Non-pigmented ciliary epithelial cell (primary cell): ENCODE measurements around the gene BCL11B.

Experiments used
- DNase-seq: peaks from one replicate; pipeline ENCODE4 v3.0.0-alpha.2; 2010; ENCODE audit warnings: low read depth

The BCL11B gene

DNA sequence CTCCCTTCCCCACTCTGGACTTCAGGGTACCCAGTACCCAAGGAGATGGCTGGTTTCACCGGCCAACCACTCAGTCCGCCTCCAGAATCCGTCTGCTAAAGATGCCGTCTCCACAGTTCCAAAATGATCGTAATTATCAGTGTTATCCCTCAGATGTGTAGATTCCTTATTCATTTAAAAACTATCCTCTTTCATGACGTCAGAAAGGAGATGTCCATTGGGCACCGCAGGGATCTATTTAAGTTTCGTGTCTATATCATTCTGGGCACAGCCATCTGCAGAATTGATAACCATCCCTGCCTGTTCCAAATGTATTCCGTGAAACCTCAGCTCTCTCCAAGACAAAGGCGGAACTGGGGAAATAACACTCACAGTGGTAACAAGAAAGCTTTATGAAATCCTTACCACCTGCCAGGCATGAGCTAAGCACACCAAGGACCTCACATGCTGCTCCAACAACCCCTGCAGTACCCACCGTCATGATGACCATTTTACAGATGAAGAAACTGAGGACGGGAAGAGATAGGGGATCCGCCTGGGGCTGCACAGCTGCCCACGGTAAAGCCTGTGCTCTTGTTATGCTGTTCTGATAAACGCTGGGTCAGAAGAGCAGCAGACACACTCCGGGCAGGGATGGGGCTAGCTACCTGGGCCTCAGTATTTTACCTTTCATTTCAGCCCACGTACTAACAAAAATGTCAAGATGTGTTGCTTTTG, 90.0 kb downstream of the BCL11B start:
- no peak for DNase-seq

DNA sequence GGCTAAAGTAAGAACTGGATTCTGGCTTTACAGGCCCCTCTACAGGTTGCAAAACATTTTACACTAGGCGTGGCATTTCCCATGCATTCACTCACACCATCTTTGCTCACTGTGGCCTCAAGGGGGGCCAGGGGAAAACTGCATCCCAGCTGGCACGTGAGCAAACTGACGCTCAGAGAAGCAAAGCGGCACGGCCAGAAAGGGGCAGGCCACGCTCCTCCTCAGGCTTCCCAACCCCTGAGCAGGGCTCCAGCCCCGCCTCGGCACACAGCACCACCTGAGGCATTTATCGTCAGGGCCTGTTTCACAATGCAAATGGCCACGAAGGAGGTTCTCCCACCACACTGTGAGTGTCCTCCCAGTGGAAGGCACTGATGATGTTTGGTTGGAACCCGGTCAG, 90.8 kb downstream of the BCL11B start:
- no peak for DNase-seq

DNA sequence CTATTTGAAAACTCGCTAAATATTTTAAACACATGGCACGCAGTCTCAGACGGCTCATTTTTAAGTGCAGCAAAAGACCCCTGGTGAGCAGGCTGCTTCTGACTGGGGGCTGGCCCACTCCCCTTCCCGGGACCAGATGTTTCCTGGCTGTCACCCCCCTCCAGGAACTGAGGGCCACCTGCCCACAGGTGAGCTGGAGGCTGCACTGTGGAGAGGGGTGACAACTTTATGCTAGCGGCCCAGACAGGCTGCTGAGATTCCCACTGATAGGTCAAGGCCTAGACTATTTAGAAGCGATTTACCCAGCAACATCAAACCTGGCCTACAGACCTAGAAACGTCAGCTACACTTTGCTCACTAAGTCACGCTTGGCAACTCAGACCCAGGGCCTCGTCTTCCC, 92.1 kb downstream of the BCL11B start:
- no peak for DNase-seq

DNA sequence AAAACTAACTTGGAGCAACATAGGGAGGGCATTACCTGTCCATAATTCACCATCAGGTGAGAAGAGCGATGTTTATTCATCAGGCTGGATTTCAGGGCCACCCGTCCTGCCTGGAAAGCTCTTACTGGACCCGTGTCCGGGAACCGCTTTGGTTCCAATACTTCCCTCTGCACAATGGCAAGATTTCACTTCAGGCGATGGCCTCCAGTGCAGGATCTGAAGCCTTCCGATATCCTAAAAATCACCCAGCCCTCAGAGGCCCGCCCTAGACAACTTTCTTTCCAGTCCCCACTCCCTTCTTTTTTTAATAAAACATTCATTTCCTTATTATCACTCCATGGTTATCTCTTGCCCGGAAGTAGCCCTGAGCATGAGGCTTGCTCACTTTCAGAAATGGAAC, 92.5 kb downstream of the BCL11B start:
- DNase-seq: no peak

DNA sequence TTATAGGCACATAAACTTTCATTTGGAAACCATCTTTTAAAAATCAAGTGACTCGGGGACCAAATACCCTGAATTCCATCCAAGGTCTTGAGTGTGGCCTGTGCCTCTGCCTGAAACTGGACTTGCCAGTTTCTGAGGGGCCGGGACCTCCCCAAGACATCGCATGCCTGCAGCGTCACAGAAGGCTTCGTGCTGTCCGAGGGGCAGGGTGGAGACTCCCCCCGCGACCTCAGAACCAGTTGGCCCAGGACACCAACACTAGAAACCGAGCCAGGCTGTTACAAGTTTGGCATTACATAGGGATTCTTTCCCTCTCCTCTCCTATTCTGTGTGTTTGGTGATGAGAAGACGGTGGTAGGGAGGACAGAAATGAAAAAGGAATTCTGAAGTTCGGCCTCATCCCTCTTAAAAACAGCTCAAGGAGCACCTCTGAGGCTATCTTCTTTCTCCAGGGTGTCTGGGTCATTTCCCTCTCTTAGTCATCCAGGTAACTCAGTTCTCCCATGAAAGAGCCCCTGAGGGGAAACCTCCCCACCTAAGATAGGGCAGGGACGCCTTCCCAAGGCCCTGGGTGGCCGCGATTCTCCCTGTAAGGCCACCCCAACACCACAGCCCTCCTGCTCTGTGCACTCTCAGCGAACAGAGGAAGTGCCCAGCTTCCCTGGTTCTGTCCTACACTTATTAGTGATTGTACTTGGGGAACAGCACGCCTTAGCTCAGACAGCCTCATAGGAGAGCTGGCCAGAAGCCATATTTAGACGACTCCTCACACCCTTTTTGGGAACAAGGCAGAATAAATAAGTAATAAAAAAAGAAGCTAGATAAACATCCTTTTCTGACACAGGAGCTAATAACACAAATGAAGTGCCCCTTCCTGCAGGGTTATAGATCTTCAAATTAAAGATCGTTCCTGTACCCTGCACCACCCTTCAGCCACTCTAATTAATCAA, 93.8 kb downstream of the BCL11B start:
- DNase-seq: no peak

DNA sequence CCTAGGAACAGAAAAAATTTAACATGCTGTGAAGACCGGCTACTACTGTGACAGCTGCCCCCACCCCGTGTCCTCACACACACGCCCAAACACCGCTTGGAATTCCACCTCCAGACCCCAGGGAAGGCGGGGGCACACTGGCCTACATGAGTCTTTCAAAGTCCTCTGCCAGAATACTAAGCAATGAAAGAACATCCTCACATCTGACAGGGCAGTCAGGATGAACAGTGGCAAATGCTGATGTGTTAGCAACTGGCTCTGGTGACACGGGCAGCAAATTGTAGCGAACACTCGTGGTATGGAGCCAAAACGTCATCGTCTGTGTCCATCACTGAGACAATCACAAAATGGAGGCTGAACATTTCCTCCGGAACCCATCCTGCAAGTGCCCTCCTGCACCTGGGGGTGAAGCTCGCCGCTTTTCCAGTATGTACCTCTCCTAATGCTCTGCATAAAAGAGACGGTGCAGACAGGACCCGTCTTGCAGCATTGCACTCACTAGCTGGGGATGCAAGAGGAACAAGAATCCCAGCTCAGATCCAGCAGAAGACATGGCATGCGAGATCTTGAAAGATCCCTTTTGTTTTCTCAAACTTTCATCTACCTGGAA, 94.8 kb downstream of the BCL11B start:
- no peak for DNase-seq

DNA sequence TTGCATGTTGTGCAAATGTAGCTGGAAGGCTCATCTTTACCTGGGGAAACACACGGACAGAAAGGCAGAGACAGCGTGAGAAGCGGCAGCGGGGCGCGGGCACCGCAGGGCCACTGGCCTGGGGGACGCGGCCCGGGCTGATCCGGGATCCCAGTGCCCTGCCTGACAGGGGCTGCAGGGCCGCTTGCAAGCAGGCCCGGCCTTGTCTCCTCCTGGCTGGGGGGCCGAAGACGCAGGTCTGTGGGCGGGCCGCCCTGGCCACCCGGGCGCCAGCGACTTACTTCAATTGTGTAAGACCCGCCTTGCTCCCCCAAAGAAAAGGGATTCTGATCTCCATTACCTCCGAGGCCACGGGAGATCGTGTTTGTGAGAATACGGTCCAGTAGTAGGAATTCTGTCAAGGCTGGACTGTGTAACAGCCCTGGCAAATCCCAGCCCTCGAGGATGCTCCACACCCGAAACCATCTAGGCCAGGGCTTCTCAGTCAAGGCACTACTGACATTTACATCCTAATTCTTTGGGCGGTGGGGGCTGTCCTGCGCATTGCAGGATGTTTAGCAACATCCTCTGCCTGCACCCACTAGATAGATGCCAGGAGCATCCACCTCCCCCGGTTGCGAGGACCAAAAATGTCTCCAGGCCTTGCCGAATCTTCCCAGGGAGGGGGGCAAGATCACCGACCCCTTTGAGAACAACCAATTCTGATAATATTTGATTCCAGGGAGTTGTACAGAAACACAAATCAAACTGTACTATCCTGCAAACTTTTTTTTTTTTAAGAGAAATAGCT, 95.6 kb downstream of the BCL11B start:
- no peak for DNase-seq

DNA sequence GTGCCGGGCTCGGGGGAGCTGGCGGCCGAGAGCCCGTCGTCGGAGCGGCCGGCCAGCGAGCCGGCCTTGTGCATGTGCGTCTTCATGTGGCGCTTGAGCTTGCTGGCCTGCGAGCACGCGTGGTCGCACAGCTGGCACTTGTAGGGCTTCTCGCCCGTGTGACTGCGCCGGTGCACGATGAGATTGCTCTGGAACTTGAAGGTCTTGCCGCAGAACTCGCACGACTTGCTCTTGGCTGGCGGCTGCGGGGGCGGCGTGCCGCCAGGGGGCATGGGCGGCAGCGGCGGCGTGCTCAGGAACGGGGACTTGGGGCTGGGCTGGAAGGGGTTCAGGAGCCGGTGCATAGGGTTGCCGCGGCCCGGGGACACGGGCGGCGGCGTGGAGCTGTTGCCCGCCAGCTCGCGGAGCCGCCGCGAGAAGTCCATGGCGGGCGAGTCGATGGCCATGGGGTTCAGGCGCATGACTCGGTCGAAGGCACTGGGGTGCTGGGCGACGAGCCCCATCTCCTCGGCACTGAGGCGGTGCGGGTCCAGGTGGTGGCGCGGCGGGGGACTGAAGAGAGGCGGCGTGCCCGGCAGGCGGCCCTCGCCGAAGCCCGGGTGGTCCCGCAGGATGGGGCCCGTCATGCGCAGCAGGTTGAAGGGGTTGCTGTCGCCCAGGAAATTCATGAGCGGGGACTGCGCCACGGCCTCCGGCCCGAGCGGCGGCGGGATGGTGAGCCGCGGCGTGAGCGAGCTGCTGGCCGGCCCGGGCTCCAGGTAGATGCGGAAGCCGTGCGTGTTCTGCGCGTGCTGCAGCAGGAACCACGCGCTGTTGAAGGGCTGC, 96.5 kb downstream of the BCL11B start:
- no peak for DNase-seq

DNA sequence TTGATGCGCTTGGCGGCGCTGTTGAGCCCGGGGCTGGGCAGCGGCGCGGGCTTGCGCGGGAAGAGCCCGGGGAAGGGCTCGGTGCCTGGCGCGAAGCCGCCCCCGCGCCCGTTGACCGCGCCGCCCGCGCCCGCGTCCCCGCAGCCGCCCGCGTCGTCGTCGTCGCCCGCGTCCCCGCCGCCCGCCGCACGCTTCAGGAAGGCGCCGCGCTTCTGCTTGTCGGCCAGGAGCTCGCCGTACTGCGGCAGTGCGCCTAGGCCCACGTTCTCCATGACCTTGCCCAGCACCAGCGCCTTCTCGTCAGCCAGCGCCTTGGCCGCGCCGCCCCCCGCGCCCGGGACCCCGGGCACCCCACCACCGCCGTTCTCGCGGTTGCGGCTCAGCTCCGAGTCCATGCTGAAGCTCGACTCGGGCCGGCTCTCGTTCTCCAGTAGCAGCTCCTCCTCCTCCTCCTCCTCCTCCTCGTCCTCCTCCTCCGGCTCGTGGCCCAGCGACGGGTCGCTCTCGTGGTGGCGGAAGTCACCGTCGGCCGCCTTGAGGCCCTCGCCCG, 97.2 kb downstream of the BCL11B start:
- no peak for DNase-seq

DNA sequence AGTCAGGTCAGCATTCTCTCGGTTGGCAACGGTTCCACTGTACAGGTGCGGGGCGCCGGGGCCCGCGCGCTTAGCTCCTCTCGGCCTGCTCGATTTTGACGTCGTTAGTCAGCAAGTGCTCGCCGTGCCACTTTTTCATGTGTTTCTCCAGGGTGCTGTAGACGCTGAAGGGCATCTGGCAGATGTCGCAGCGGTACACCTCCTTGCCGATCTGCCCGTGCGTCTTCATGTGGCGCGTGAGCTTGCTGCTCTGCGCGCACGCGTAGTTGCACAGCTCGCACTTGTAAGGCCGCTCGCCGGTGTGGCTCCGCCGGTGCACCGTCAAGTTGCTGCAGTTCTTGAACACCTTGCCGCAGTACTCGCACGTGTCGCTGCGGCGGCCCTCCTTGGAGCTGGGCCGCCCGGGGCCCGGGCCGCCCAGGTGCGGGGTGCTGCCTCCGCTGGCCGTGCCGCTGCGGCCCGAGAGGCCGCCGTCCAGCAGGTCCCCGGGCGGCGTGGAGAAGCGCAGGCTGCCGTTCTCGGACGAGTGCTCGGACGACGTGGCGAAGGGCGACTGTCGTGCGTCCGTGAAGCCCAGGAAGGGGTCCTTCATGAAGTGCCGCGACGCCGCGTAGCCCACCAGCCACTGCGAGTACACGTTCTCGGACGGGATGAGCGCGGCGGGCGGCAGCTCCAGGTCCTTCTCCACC, 97.8 kb downstream of the BCL11B start:
- DNase-seq: no peak

DNA sequence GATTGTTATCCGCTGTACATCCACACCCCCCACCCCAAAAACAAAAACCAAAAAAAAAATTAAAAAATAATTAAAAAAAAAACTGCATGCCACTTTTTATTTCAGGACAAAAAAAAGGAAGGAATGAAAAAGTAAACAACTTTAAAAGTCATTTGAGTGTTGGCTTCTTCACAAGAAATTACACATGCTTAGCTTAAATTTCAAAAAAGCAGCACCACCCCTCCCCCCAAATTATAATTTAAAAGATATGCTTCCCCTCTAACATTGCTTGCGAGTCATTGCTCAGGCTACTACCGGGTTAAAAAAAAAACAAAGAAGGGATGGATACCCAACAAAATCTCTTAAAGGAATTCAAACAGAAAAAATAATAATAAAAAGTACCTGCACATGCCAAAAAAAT, 98.5 kb downstream of the BCL11B start:
- DNase-seq: no peak

DNA sequence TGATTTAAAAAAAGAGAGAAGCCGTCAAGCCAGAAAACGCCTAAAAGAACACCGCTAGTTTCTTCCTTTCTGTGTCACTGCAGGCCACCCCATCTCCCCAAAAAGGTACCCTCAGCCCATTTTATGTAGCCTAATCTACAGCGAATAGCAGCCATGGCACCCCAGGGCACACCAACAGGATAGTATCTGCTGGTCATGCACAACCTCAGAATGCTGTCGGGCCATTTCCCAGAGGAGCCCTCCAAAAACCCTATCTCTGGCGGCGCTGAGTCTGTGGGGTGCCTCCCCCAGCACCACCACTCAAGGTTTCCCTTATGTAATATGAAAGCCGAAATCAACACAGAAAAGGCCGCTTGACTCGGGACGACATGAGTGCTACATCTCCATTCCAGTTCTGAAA, 98.9 kb downstream of the BCL11B start:
- no peak for DNase-seq

DNA sequence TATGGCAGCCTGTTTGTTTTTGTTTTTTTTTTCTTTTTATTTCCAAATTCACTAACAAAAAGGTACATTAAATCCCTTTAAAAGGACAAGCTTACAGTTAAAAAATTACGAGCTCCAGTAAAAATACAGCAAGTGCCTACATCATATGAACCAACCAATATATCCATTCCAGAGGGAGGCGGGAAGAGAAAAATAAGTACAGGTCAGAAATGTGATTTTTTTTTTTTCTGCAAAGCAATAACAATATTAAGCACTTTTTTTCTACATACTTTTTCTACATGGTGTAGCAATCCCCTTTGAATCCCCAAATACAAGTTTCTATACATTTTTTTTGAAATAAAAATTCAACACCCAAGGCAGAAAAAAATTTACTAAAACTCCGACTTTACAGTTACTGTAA, 100.6 kb downstream of the BCL11B start:
- DNase-seq: no peak

DNA sequence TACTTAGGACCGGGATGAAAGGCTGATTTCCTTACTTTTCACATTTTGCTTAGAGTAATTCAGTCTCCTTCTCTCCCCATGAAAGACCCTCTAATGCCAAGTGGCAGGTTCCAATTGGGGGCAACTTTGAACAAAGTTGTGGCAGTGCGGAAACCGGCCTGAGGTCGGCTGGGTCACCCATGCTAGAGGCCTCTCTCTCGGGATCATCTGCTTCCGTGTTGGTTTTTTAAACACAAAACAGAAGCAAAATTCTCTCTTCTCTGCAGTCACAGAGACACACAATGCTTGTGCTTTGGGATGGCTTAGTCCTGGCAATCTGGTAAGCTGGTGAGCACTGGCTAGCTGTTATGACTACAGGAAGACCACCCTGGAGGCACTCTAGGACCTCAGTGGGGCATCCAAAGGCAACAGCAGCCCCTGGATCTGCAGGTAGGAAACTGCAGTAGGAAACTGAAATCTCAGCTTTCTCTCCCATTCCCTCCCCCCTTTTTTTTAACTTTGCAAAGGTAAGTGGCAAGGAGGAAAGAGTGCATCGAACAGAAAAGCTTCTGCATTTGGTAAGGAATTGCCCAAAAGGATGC, 102.1 kb downstream of the BCL11B start:
- no peak for DNase-seq

DNA sequence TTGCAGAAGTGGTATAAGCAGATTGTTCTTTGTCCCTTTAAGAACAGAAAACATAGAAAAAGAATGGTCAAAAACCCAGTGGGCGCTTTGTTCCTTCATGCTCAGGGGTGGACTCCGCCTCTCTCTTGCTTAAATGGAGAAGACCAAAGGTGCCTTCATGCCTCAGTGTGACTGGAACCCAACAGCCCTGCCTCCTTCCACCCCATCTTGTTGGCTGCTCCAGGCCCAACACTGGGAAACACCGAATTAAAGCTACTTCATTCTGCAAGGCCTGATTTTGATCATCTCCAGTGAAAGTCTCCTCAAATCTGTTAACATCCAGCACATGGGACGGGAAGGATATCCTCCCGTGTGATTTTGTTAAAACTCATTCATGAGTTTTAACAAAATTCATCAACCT, 103.7 kb downstream of the BCL11B start:
- DNase-seq: no peak

DNA sequence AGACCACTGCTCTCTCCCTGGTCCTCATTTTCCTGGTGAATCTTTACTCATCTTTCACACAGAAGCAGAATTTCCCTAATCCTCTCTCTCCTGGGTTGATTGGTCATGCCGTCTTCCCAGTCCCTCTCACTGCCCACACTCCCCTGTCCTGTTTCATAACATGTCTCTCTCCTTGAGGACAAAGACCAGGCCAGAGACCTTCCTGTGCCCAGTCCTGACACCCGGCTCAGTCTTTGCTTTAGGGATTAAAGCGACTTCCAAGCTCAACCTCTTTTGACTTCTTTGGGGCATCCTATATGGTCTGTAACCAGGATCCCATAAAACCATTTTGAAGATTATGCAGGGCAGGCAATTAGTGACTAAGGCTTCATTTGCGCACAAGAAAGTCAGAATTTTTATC, 105.5 kb downstream of the BCL11B start:
- DNase-seq: no peak

DNA sequence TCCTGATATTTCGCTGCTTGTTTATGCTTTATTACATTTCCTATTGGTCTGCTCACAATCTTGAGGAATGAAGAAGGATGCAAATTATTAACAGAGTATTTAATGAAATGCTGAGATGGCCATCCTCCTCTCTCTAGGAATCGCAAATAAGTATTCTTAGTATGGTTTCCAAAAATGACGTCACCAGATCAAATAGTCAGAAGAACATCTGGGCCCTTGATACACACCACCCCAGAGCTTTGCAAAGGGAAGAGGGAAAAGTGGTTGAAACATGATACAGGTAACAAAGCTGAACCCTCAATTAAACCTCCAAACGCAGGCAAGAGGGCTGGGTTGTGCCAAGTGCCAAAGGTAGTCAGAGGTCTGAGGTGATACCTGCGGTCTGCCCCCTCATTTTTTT, 107.3 kb downstream of the BCL11B start:
- DNase-seq: no peak

DNA sequence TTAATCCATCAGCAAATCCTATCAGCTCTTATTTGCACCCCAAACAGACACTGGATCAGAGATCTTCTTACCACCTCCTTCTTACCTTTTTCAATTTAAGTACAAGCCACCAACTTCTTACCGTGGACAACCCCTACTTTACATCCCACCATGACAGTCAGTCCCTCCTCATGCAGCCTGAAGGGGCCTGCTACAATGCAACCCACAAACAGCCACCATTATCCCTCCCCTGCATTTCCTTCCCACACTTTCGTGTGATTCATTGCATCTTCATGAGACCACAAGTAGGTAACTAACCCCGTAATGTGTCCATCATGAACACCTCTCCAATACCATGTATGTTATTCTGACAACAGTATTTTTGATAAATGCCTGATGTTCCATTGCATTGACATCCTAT, 108.6 kb downstream of the BCL11B start:
- no peak for DNase-seq

DNA sequence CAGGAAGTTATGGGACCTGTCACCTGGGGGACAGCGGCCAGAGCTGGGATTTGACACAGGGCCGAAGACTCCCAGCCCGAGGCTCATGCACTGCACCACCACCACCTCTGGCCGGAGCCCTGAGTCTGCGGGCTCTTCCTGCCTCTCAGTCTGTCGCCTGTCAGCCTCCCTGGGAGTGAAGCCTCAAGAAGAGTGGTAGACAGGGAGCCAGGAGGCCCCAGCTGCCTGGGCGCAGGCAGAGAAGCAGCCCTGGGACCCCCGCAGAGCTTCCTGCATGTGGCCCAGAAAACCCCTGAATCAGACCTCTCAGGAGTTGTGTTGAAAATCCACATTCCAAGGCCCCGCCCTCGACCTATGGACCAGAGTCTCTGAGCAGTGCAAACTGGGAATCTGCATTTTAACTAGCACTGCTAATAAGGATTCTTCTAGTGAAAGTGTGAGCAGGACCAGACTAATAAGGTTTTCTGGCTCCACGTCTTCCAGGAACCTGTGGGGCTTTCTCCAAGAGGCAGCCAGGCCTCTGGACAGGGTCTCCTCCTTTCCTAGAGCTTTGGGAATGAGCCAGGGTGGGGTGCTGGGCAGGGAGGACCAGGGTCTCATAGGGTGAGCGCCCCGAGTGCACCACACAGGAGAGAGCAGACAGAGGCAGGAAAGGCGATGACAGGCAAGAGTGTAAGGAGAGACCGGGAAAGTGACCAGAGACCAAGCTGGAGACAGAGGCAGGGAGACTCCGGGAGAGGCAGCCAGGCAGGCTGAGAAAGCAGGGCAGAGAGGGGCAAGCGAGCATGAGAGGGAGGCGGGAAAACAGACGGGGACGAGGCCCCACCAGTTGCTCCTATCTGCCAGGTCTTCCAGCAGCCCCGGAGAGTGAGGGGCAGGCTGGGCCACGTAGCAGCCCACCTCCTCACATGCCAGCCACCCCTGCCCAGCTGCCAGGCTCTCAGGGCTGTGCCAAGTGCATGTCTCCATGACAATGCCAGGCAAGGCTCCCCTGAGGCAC, 112.4 kb downstream of the BCL11B start:
- DNase-seq: no peak
